Hematopoietic multipotent progenitor cell treated with erythropoietin and hydrocortisone succinate and interleukin-3 and kit ligand, for 6 days (in vitro differentiated cells): ENCODE measurements around the gene FAM237A.

Source experiments
- DNase-seq: peaks from one replicate; pipeline ENCODE4 v3.0.0-alpha.2; 2015

Gene FAM237A

GRCh38 chr2:206642075-206643025 lies at the start of gene FAM237A:
TSS of gene FAM237A (plus strand) at chr2:206642487. CDS start at chr2:206644237, 1,750 bp downstream.
- peak; percentile 84 for DNase-seq

- no peak for DNase-seq
Observed at GRCh38 chr2:206597717-206598218, 44.5 kb upstream of the FAM237A start.

GRCh38 chr2:206603243-206603642 lies 39.0 kb upstream of the FAM237A start:
- no peak for DNase-seq

GRCh38 chr2:206610451-206610850 lies 31.8 kb upstream of the FAM237A start:
- DNase-seq, result no peak

GRCh38 chr2:206611191-206611590 lies 31.1 kb upstream of the FAM237A start:
- DNase-seq, result no peak

- no peak for DNase-seq
Observed at GRCh38 chr2:206611736-206612135, 30.6 kb upstream of the FAM237A start.

GRCh38 chr2:206614811-206615210 lies 27.5 kb upstream of the FAM237A start:
- peak; percentile 22 for DNase-seq

GRCh38 chr2:206615417-206616089 lies 26.7 kb upstream of the FAM237A start:
- DNase-seq, result no peak

- no peak for DNase-seq
Observed at GRCh38 chr2:206616151-206616550, 26.1 kb upstream of the FAM237A start.

GRCh38 chr2:206619011-206619410 lies 23.3 kb upstream of the FAM237A start:
- DNase-seq, result no peak

- DNase-seq, result no peak
Observed at GRCh38 chr2:206626108-206626507, 16.2 kb upstream of the FAM237A start.

- DNase-seq, result no peak
Observed at GRCh38 chr2:206627632-206628031, 14.7 kb upstream of the FAM237A start.

GRCh38 chr2:206631340-206631739 lies 10.9 kb upstream of the FAM237A start:
- DNase-seq, result no peak

- no peak for DNase-seq
Observed at GRCh38 chr2:206635015-206635414, 7.3 kb upstream of the FAM237A start.

GRCh38 chr2:206639636-206640035 lies 2.7 kb upstream of the FAM237A start:
- no peak for DNase-seq

GRCh38 chr2:206641226-206641625 lies 1.1 kb upstream of the FAM237A start:
- DNase-seq, result no peak

GRCh38 chr2:206647985-206648384 lies 5.7 kb downstream of the FAM237A start:
- DNase-seq, result no peak

- DNase-seq, result no peak
Observed at GRCh38 chr2:206657087-206657486, 14.8 kb downstream of the FAM237A start.

- no peak for DNase-seq
Observed at GRCh38 chr2:206665251-206665650, 23.0 kb downstream of the FAM237A start.

- no peak for DNase-seq
Observed at GRCh38 chr2:206670531-206671319, 28.4 kb downstream of the FAM237A start.

GRCh38 chr2:206683546-206683945 lies 41.3 kb downstream of the FAM237A start:
- DNase-seq, result no peak

GRCh38 chr2:206688453-206688852 lies 46.2 kb downstream of the FAM237A start:
- DNase-seq, result no peak

- peak; percentile 3 for DNase-seq
Observed at GRCh38 chr2:206688990-206689389, 46.7 kb downstream of the FAM237A start.
